IMR-90 (cell line): ENCODE results near the gene DUS2. TPM values are rescaled to one million over a fixed set of nuclear protein-coding genes. Genes with fewer than 3 reads are reported as not detected.

Source experiments
- ATAC-seq: fragments of 200-7000 bp; cut with Tn5 transposase; 2 replicates; pipeline ENCODE4 v1.9.1; 2020; ENCODE audit warnings: low read depth, mild to moderate bottlenecking, moderate library complexity
- BruUV-seq: library from RNA; stranded (reverse); fragments of 400-500 nt; replicated peaks from 2 replicates; lab custom pipeline; 2021; lab: Mats Ljungman, UMichigan
- CTCF ChIA-PET: fragments of 300-600 bp; formaldehyde crosslinking; extraction: SDS; loops from one replicate; lab custom pipeline; 2021; ENCODE audit warnings: antibody characterized with exemption; lab: Yijun Ruan, JAX
- POLR2A ChIA-PET: fragments of 300-600 bp; sonication (Branson Sonifier 250); formaldehyde crosslinking; loops from one replicate; lab custom pipeline; 2022; ENCODE audit warnings: antibody characterized with exemption; ENCODE audit not compliant: unreplicated experiment; lab: Charles Lee
- DNase-seq: peaks from one replicate; pipeline ENCODE4 v3.0.0; 2013
- H2AFZ ChIP-seq: replicated peaks from 2 replicates; pipeline ENCODE3; 2013; ENCODE audit warnings: low read length, mild to moderate bottlenecking; ENCODE audit not compliant: poor library complexity
- H2AK5ac ChIP-seq: 2 replicates; pipeline ENCODE4 v1.6.1; 2013; ENCODE audit warnings: low read depth, low read length, inconsistent platforms
- H2AK9ac ChIP-seq: replicated peaks from 2 replicates; pipeline ENCODE3; 2013; ENCODE audit warnings: mild to moderate bottlenecking, low read depth, low read length, moderate library complexity; ENCODE audit not compliant: poor library complexity
- H2BK120ac ChIP-seq: 2 replicates; pipeline ENCODE4 v1.6.1; 2013; ENCODE audit warnings: low read depth, low read length, inconsistent platforms
- H2BK15ac ChIP-seq: 3 replicates; pipeline ENCODE4 v1.6.1; 2013; ENCODE audit warnings: low read depth, low read length, inconsistent platforms
- H2BK20ac ChIP-seq: 2 replicates; pipeline ENCODE4 v1.6.1; 2013; ENCODE audit warnings: low read depth, mild to moderate bottlenecking, inconsistent platforms, low read length, moderate library complexity
- H2BK5ac ChIP-seq: 2 replicates; pipeline ENCODE4 v1.6.1; 2013; ENCODE audit warnings: mild to moderate bottlenecking, low read depth, low read length, inconsistent platforms; ENCODE audit not compliant: poor library complexity, severe bottlenecking
- H3K14ac ChIP-seq: replicated peaks from 2 replicates; pipeline ENCODE4 v1.6.1; 2013; ENCODE audit warnings: low read depth, low read length, inconsistent platforms
- H3K18ac ChIP-seq: 2 replicates; pipeline ENCODE4 v1.6.1; 2013; ENCODE audit warnings: low read depth, low read length, control low read depth
- H3K23ac ChIP-seq: 2 replicates; pipeline ENCODE4 v1.6.1; 2013; ENCODE audit warnings: low read depth, low read length, inconsistent platforms
- H3K27ac ChIP-seq: 2 replicates; pipeline ENCODE4 v1.5.1; 2013; ENCODE audit warnings: mild to moderate bottlenecking, control low read depth, low read length; ENCODE audit not compliant: insufficient read depth
- H3K27me3 ChIP-seq: 2 replicates; pipeline ENCODE4 v1.6.1; 2013; ENCODE audit warnings: low read length; ENCODE audit not compliant: control insufficient read depth, insufficient read depth
- H3K36me3 ChIP-seq: 2 replicates; pipeline ENCODE4 v1.6.1; 2013; ENCODE audit warnings: low read length, mixed read lengths; ENCODE audit not compliant: control insufficient read depth, insufficient read depth
- H3K4ac ChIP-seq: 2 replicates; pipeline ENCODE4 v1.6.1; 2013; ENCODE audit warnings: low read depth, low read length, inconsistent platforms
- H3K4me1 ChIP-seq: 2 replicates; pipeline ENCODE4 v1.6.1; 2013; ENCODE audit warnings: low read length, mixed read lengths; ENCODE audit not compliant: control insufficient read depth, insufficient read depth
- H3K4me2 ChIP-seq: 2 replicates; pipeline ENCODE4 v1.6.1; 2013; ENCODE audit warnings: low read depth, mild to moderate bottlenecking, control low read depth, low read length, moderate library complexity
- H3K4me3 ChIP-seq: 2 replicates; pipeline ENCODE4 v1.5.1; 2013; ENCODE audit warnings: low read depth, mild to moderate bottlenecking, control low read depth, low read length, moderate library complexity; ENCODE audit not compliant: insufficient read depth
- H3K56ac ChIP-seq: 2 replicates; pipeline ENCODE4 v1.6.1; 2013; ENCODE audit warnings: low read length, inconsistent platforms; ENCODE audit not compliant: insufficient read depth; ENCODE audit errors: extremely low read depth
- H3K79me1 ChIP-seq, 2 experiments: 2 replicates each; pipeline ENCODE4 v1.6.1; 2013; ENCODE audit warnings: low read length in 2 of 2, inconsistent platforms in 1 of 2, low read depth in 1 of 2
- H3K9ac ChIP-seq: 2 replicates; pipeline ENCODE4 v1.6.1; 2013; ENCODE audit warnings: low read depth, low read length, control low read depth
- H3K9me1 ChIP-seq: 2 replicates; pipeline ENCODE4 v1.6.1; 2013; ENCODE audit warnings: low read length, inconsistent platforms; ENCODE audit not compliant: insufficient read depth
- H3K9me3 ChIP-seq: 2 replicates; pipeline ENCODE4 v1.6.1; 2013; ENCODE audit warnings: low read length; ENCODE audit not compliant: control insufficient read depth, insufficient read depth
- H4K20me1 ChIP-seq: 2 replicates; pipeline ENCODE4 v1.6.1; 2013; ENCODE audit warnings: low read length, inconsistent platforms; ENCODE audit not compliant: insufficient read depth
- H4K5ac ChIP-seq: 2 replicates; pipeline ENCODE4 v1.6.1; 2013; ENCODE audit warnings: mild to moderate bottlenecking, low read depth, low read length, control low read depth
- H4K8ac ChIP-seq, 2 experiments: 2 replicates each; pipeline ENCODE4 v1.6.1; 2013; ENCODE audit warnings: low read depth in 2 of 2, low read length in 2 of 2, control low read depth in 1 of 2, inconsistent platforms in 1 of 2
- H4K91ac ChIP-seq: 2 replicates; pipeline ENCODE4 v1.6.1; 2013; ENCODE audit warnings: low read depth, low read length, inconsistent platforms; ENCODE audit not compliant: insufficient read depth
- BHLHE40 ChIP-seq: fragments of 150-350 bp; IDR thresholded peaks from 2 replicates; pipeline ENCODE4 v1.6.1; 2016; ENCODE audit warnings: mild to moderate bottlenecking, low read depth, low read length
- CEBPB ChIP-seq: IDR thresholded peaks from 2 replicates; pipeline ENCODE4 v1.6.1; 2012; ENCODE audit warnings: low read depth, low read length, improper control_type of control experiment
- CHD1 ChIP-seq: IDR thresholded peaks from 2 replicates; pipeline ENCODE4 v1.6.1; 2012; ENCODE audit warnings: low read depth, low read length, improper control_type of control experiment
- CTCF ChIP-seq: conservative IDR thresholded peaks from 2 replicates; pipeline ENCODE4 v1.5.1; 2012; ENCODE audit warnings: mild to moderate bottlenecking, low read depth, low read length, improper control_type of control experiment
- ELK1 ChIP-seq: fragments of 150-350 bp; IDR thresholded peaks from 2 replicates; pipeline ENCODE4 v1.6.1; 2016; ENCODE audit warnings: low read depth, mild to moderate bottlenecking, low read length, moderate library complexity, borderline replicate concordance
- FOS ChIP-seq: fragments of 150-350 bp; IDR thresholded peaks from 2 replicates; pipeline ENCODE4 v1.6.1; 2016; ENCODE audit warnings: low read depth, low read length
- MAFK ChIP-seq: IDR thresholded peaks from 2 replicates; pipeline ENCODE4 v1.6.1; 2012; ENCODE audit warnings: low read depth, low read length, improper control_type of control experiment
- MAZ ChIP-seq: IDR thresholded peaks from 2 replicates; pipeline ENCODE4 v1.6.1; 2012; ENCODE audit warnings: low read depth, mild to moderate bottlenecking, low read length, improper control_type of control experiment, moderate library complexity, borderline replicate concordance
- MXI1 ChIP-seq: IDR thresholded peaks from 2 replicates; pipeline ENCODE4 v1.6.1; 2012; ENCODE audit warnings: low read depth, mild to moderate bottlenecking, low read length, moderate library complexity, borderline replicate concordance
- NFE2L2 ChIP-seq: fragments of 150-350 bp; IDR thresholded peaks from 2 replicates; pipeline ENCODE4 v1.6.1; 2016; ENCODE audit warnings: low read depth, mild to moderate bottlenecking, low read length
- POLR2A ChIP-seq: IDR thresholded peaks from 2 replicates; pipeline ENCODE4 v1.6.1; 2012; ENCODE audit warnings: mild to moderate bottlenecking, low read depth, low read length
- RAD21 ChIP-seq: IDR thresholded peaks from 2 replicates; pipeline ENCODE4 v1.6.1; 2012; ENCODE audit warnings: low read length, improper control_type of control experiment
- RCOR1 ChIP-seq: IDR thresholded peaks from 2 replicates; pipeline ENCODE4 v1.6.1; 2012; ENCODE audit warnings: mild to moderate bottlenecking, low read length, improper control_type of control experiment; ENCODE audit not compliant: insufficient replicate concordance
- RFX5 ChIP-seq: IDR thresholded peaks from 2 replicates; pipeline ENCODE4 v1.8.0; 2012; ENCODE audit warnings: low read depth, mild to moderate bottlenecking, low read length, moderate library complexity
- SMC3 ChIP-seq: fragments of 150-350 bp; IDR thresholded peaks from 2 replicates; pipeline ENCODE4 v1.6.1; 2016; ENCODE audit warnings: low read depth, mild to moderate bottlenecking, antibody characterized with exemption, low read length, moderate library complexity
- USF2 ChIP-seq: fragments of 150-350 bp; IDR thresholded peaks from 2 replicates; pipeline ENCODE4 v1.6.1; 2017; ENCODE audit warnings: mild to moderate bottlenecking, antibody characterized with exemption, low read length, low read depth
- WGBS, 2 experiments: methylation state at CpG; one replicate each; pipeline versions ENCODE4 v1.1.5 to v1.1.7; 2013; ENCODE audit warnings: missing lambda C conversion rate in 2 of 2; ENCODE audit not compliant: insufficient read length in 1 of 2; ENCODE audit errors: extremely low coverage in 2 of 2; 5-methylcytosine and 5-hydroxymethylcytosine counted together
- dilution Hi-C: fragments of 300-500 bp; cut with HindIII; formaldehyde crosslinking; loops from one replicate; pipeline ENCODE4 v1.14.3; 2018; ENCODE audit warnings: low sequenced_read_pairs; ENCODE audit not compliant: unreplicated experiment
- in situ Hi-C: fragments of 300-500 bp; cut with MboI; formaldehyde crosslinking; loops from 3 replicates; pipeline ENCODE4 v1.14.3; 2019; ENCODE audit warnings: low sequenced_read_pairs, inconsistent platforms, mixed read lengths
- intact Hi-C: fragments of 100-400 bp; cut with micrococcal nuclease; formaldehyde crosslinking; loops from 2 replicates; pipeline ENCODE4 v1.10.0; 2022
- polyA plus RNA-seq, 3 experiments: library from polyadenylated mRNA; depleted of rRNA; stranded (reverse); fragments of >200 nt; gene quantifications; 2 replicates each; pipeline ENCODE4 v1.2.3, GENCODE V29; 2012; ENCODE audit warnings: low replicate concordance in 1 of 3
- total RNA-seq: library from RNA; depleted of rRNA; stranded (reverse); fragments of >200 nt; gene quantifications from 2 replicates; pipeline ENCODE4 v1.2.3, GENCODE V29; 2012

Gene DUS2
- total and polyA plus RNA-seq, 2 of the 4 experiments (the other 2 are of a cell fraction), result 15.8 to 30.5 TPM

GRCh38 chr16:68082629-68083238 is 59.6 kb downstream of the DUS2 start:
- no CpG with 5 or more reads among the region's 2 CpGs for WGBS, 2 experiments
- H3K18ac ChIP-seq, result no peak overlapping the region
- no peak overlapping the region for H2BK120ac ChIP-seq
- H3K9me3 ChIP-seq, result no peaks in the 10 kb centered on the region
- TF ChIP-seq NFE2L2 (no peak), CTCF (no peak), RAD21 (no peak), BHLHE40 (no peak), SMC3 (no peak), FOS (no peak), USF2 (no peak), MXI1 (no peak), ELK1 (no peak), CEBPB (no peak), RCOR1 (no peak), MAFK (no peak), MAZ (no peak), RFX5 (no peak), CHD1 (no peak), POLR2A (no peak)
- H3K4me3 ChIP-seq, result no peak overlapping the region
- peaks cover 10% of the 10 kb centered on the region for H3K36me3 ChIP-seq
- dilution Hi-C loops, result no loop called here
- H3K4me2 ChIP-seq, result no peak overlapping the region
- no peak overlapping the region for H3K9ac ChIP-seq
- no peak for ATAC-seq
- no peak overlapping the region for H3K23ac ChIP-seq
- H3K14ac ChIP-seq, result no peak overlapping the region
- no peak overlapping the region for H2AFZ ChIP-seq
- no peak overlapping the region for H3K27ac ChIP-seq
- peaks cover 24% of the 10 kb centered on the region for H3K9me1 ChIP-seq
- H4K20me1 ChIP-seq, result 0 out of 2 replicates have a peak, but pooled peaks cover 4% of the 10 kb centered on the region
- no peak overlapping the region for H2BK20ac ChIP-seq
- no peak for DNase-seq
- no peak overlapping the region for H2BK5ac ChIP-seq
- no peak overlapping the region for H4K8ac ChIP-seq
- H3K4ac ChIP-seq, result no peak overlapping the region
- H4K91ac ChIP-seq, result no peak overlapping the region
- ChIA-PET POLR2A (no interaction called here), CTCF (interaction anchor here (0.6 kb wide), 1 partner anchor 95 kb away, joined by 3 read pairs; no protein-coding TSS in a partner anchor)
- H3K79me1 ChIP-seq, result peaks cover 4 to 23% of the 10 kb centered on the region in 2 experiments; a peak in 2 of 4 replicates
- H2BK15ac ChIP-seq, result no peak overlapping the region
- H2AK9ac ChIP-seq, result no peak overlapping the region
- H3K4me1 ChIP-seq, result peaks cover 23% of the 10 kb centered on the region
- in situ Hi-C loops, result no loop called here
- no peak overlapping the region for H2AK5ac ChIP-seq
- no peaks in the 10 kb centered on the region for H3K27me3 ChIP-seq
- H3K56ac ChIP-seq, result no peak overlapping the region
- no TSS peak for BruUV-seq
- no peak overlapping the region for H4K5ac ChIP-seq
- intact Hi-C loops, result loop anchor here (10.0 kb wide), 1 partner anchor 242 kb away; no protein-coding TSS in a partner anchor
